GM12878 (cell line): ENCODE results near the gene SOX18. TPM values are rescaled to one million over a fixed set of nuclear protein-coding genes. Genes with fewer than 3 reads are reported as not detected.

Experiments
- LARP7 ChIP-seq: fragments of 450-650 bp; IDR thresholded peaks from 2 replicates; pipeline ENCODE4 v1.6.1; 2017; ENCODE audit warnings: mild to moderate bottlenecking
- MYC ChIP-seq: IDR thresholded peaks from 2 replicates; pipeline ENCODE4 v1.6.1; 2011; ENCODE audit warnings: mild to moderate bottlenecking, low read length, moderate library complexity, inconsistent platforms; ENCODE audit not compliant: insufficient read depth, insufficient replicate concordance, insufficient read length, severe bottlenecking
- NBN ChIP-seq: fragments of 450-650 bp; IDR thresholded peaks from 2 replicates; pipeline ENCODE4 v1.6.1; 2016
- SMAD5 ChIP-seq: IDR thresholded peaks from 2 replicates; pipeline ENCODE4 v1.6.1; 2016; ENCODE audit warnings: antibody characterized with exemption, low read depth
- SREBF1 ChIP-seq: IDR thresholded peaks from 2 replicates; pipeline ENCODE4 v1.6.1; 2012; ENCODE audit warnings: mild to moderate bottlenecking, low read length
- TBL1XR1 ChIP-seq: IDR thresholded peaks from 2 replicates; pipeline ENCODE4 v1.6.1; 2012; ENCODE audit warnings: low read depth, low read length, improper control_type of control experiment
- WRNIP1 ChIP-seq: IDR thresholded peaks from 2 replicates; pipeline ENCODE4 v1.6.1; 2011; ENCODE audit warnings: low read depth, low read length, improper control_type of control experiment, borderline replicate concordance
- YBX1 ChIP-seq: fragments of 450-650 bp; IDR thresholded peaks from 2 replicates; pipeline ENCODE4 v1.6.1; 2016; ENCODE audit warnings: antibody characterized with exemption
- YY1 ChIP-seq: IDR thresholded peaks from 2 replicates; pipeline ENCODE4 v1.6.1; 2011; ENCODE audit warnings: low read depth, mild to moderate bottlenecking, low read length
- ZBTB40 ChIP-seq: fragments of 450-650 bp; IDR thresholded peaks from 2 replicates; pipeline ENCODE4 v1.6.1; 2016; ENCODE audit warnings: mild to moderate bottlenecking, moderate library complexity, borderline replicate concordance
- ZSCAN29 ChIP-seq: fragments of 450-650 bp; IDR thresholded peaks from 2 replicates; pipeline ENCODE4 v1.6.1; 2017; ENCODE audit warnings: mild to moderate bottlenecking, moderate library complexity
- polyA plus RNA-seq, 11 experiments: library from polyadenylated mRNA; depleted of rRNA in 4 of 11; unstranded in 6 of 11; stranded (reverse) in 5 of 11; fragments of >200 nt; fragmentation: Nextera tagmentation in 4 of 11; fragmentation: Illumina TruSeq in 1 of 11; extraction: Ambion mirVana in 4 of 11; extraction: Trizol in 1 of 11; gene quantifications; 1 replicate in 1 of 11; 2 replicates in 10 of 11; pipeline versions ENCODE4 v1.2.1 to v1.2.3, GENCODE V29; 2011 to 2016; ENCODE audit warnings: inconsistent platforms in 2 of 11, missing spikeins in 2 of 11, low read depth in 1 of 11
- total RNA-seq, 4 experiments: library from RNA; depleted of rRNA in 3 of 4; stranded (reverse); fragments of >200 nt in 3 of 4; fragmentation: Illumina TruSeq in 1 of 4; extraction: Trizol in 1 of 4; gene quantifications; 2 replicates each; pipeline versions ENCODE4 v1.2.1 to v1.2.3, GENCODE V29; 2013 to 2021
- TF ChIP-seq, protein P1 (sequence below): fragments of 450-650 bp; IDR thresholded peaks from 2 replicates; pipeline ENCODE4 v1.6.1; 2017; ENCODE audit warnings: borderline replicate concordance
- TF ChIP-seq, protein P2 (sequence below): fragments of 450-650 bp; conservative IDR thresholded peaks from 2 replicates; pipeline ENCODE4 v1.6.1; 2017; ENCODE audit warnings: mild to moderate bottlenecking, moderate library complexity
- TF ChIP-seq, protein P3 (sequence below): IDR thresholded peaks from 2 replicates; pipeline ENCODE4 v1.6.1; 2012; ENCODE audit warnings: improper control_type of control experiment, low read depth, low read length; ENCODE audit not compliant: insufficient replicate concordance

The SOX18 gene
- total and polyA plus RNA-seq, 10 of the 15 experiments (the other 5 are each of a cell fraction or from before 2014, with no cell fraction given), result 0.05 to 5.6 (median 0.28) TPM; not detected in 3

GRCh38 chr20:64079273-64080012 is 30.0 kb upstream of the SOX18 start, which contains the start of gene RGS19 (continued):
- TF ChIP-seq, protein P1, sequence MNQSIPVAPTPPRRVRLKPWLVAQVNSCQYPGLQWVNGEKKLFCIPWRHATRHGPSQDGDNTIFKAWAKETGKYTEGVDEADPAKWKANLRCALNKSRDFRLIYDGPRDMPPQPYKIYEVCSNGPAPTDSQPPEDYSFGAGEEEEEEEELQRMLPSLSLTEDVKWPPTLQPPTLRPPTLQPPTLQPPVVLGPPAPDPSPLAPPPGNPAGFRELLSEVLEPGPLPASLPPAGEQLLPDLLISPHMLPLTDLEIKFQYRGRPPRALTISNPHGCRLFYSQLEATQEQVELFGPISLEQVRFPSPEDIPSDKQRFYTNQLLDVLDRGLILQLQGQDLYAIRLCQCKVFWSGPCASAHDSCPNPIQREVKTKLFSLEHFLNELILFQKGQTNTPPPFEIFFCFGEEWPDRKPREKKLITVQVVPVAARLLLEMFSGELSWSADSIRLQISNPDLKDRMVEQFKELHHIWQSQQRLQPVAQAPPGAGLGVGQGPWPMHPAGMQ, result no peak
- peak; percentile 67 for TF ChIP-seq NBN
- TF ChIP-seq WRNIP1, result no peak
- TF ChIP-seq ZSCAN29, result no peak
- no peak for TF ChIP-seq YY1
- TF ChIP-seq, protein P2, sequence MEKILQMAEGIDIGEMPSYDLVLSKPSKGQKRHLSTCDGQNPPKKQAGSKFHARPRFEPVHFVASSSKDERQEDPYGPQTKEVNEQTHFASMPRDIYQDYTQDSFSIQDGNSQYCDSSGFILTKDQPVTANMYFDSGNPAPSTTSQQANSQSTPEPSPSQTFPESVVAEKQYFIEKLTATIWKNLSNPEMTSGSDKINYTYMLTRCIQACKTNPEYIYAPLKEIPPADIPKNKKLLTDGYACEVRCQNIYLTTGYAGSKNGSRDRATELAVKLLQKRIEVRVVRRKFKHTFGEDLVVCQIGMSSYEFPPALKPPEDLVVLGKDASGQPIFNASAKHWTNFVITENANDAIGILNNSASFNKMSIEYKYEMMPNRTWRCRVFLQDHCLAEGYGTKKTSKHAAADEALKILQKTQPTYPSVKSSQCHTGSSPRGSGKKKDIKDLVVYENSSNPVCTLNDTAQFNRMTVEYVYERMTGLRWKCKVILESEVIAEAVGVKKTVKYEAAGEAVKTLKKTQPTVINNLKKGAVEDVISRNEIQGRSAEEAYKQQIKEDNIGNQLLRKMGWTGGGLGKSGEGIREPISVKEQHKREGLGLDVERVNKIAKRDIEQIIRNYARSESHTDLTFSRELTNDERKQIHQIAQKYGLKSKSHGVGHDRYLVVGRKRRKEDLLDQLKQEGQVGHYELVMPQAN, result peak; percentile 84
- TF ChIP-seq, protein P3, sequence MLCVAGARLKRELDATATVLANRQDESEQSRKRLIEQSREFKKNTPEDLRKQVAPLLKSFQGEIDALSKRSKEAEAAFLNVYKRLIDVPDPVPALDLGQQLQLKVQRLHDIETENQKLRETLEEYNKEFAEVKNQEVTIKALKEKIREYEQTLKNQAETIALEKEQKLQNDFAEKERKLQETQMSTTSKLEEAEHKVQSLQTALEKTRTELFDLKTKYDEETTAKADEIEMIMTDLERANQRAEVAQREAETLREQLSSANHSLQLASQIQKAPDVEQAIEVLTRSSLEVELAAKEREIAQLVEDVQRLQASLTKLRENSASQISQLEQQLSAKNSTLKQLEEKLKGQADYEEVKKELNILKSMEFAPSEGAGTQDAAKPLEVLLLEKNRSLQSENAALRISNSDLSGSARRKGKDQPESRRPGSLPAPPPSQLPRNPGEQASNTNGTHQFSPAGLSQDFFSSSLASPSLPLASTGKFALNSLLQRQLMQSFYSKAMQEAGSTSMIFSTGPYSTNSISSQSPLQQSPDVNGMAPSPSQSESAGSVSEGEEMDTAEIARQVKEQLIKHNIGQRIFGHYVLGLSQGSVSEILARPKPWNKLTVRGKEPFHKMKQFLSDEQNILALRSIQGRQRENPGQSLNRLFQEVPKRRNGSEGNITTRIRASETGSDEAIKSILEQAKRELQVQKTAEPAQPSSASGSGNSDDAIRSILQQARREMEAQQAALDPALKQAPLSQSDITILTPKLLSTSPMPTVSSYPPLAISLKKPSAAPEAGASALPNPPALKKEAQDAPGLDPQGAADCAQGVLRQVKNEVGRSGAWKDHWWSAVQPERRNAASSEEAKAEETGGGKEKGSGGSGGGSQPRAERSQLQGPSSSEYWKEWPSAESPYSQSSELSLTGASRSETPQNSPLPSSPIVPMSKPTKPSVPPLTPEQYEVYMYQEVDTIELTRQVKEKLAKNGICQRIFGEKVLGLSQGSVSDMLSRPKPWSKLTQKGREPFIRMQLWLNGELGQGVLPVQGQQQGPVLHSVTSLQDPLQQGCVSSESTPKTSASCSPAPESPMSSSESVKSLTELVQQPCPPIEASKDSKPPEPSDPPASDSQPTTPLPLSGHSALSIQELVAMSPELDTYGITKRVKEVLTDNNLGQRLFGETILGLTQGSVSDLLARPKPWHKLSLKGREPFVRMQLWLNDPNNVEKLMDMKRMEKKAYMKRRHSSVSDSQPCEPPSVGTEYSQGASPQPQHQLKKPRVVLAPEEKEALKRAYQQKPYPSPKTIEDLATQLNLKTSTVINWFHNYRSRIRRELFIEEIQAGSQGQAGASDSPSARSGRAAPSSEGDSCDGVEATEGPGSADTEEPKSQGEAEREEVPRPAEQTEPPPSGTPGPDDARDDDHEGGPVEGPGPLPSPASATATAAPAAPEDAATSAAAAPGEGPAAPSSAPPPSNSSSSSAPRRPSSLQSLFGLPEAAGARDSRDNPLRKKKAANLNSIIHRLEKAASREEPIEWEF, result no peak
- no peak for TF ChIP-seq MYC
- no peak for TF ChIP-seq ZBTB40
- TF ChIP-seq TBL1XR1, result no peak; the same call in 1 of the 2 replicates
- TF ChIP-seq YBX1, result no peak
- no peak for TF ChIP-seq SREBF1
- peak; percentile 70; the same call in 1 of the 2 replicates for TF ChIP-seq LARP7
- no peak for TF ChIP-seq SMAD5
